Inferior parietal cortex (tissue), 1 donor: ENCODE measurements around the gene GALNT16.
"Not testable (repeated sequence)": the region's sequence is repeated elsewhere in the genome, so short reads cannot be mapped to it uniquely, and the experiment has no call there.

Experiments used
- DNase-seq: peaks from one replicate; pipeline ENCODE4 v3.0.0-alpha.2; 2016; ENCODE audit errors: extremely low spot score

Gene GALNT16

GRCh38 chr14:69285661-69286255, 25.8 kb downstream of the GALNT16 start:
- no peak for DNase-seq

GRCh38 chr14:69287098-69288010, 27.4 kb downstream of the GALNT16 start:
- no peak for DNase-seq

GRCh38 chr14:69288011-69288771, 28.2 kb downstream of the GALNT16 start:
- DNase-seq, result peak; percentile 14

GRCh38 chr14:69288956-69289705, 29.2 kb downstream of the GALNT16 start:
- no peak for DNase-seq

- DNase-seq, result no peak
Measured at GRCh38 chr14:69289811-69290520, 30.0 kb downstream of the GALNT16 start.

- not testable (repeated sequence) for DNase-seq
Measured at GRCh38 chr14:69290881-69291280, 30.9 kb downstream of the GALNT16 start.

GRCh38 chr14:69291396-69291795, 31.4 kb downstream of the GALNT16 start:
- no peak for DNase-seq

GRCh38 chr14:69291891-69292561, 32.1 kb downstream of the GALNT16 start:
- no peak for DNase-seq

GRCh38 chr14:69298131-69299071, 38.4 kb downstream of the GALNT16 start:
- no peak for DNase-seq

- no peak for DNase-seq
Measured at GRCh38 chr14:69299286-69300035, 39.5 kb downstream of the GALNT16 start.

- no peak for DNase-seq
Measured at GRCh38 chr14:69300601-69301221, 40.8 kb downstream of the GALNT16 start.

GRCh38 chr14:69303086-69303485, 43.1 kb downstream of the GALNT16 start:
- DNase-seq, result no peak

GRCh38 chr14:69312608-69313007, 52.6 kb downstream of the GALNT16 start:
- no peak for DNase-seq

GRCh38 chr14:69313176-69313575, 53.2 kb downstream of the GALNT16 start:
- no peak for DNase-seq

GRCh38 chr14:69314327-69314726, 54.4 kb downstream of the GALNT16 start:
- no peak for DNase-seq

- no peak for DNase-seq
Measured at GRCh38 chr14:69315301-69315700, 55.3 kb downstream of the GALNT16 start.

- DNase-seq, result no peak
Measured at GRCh38 chr14:69316449-69317101, 56.6 kb downstream of the GALNT16 start.
